BJ (cell line): ENCODE results near the gene URB2. TPM values are rescaled to one million over a fixed set of nuclear protein-coding genes. Genes with fewer than 3 reads are reported as not detected.
A peak's percentile ranks its signal among the peaks of the same experiment; 100 is the strongest.
"Not testable (repeated sequence)": the region's sequence is repeated elsewhere in the genome, so short reads cannot be mapped to it uniquely, and the experiment has no call there.

Experiments used
- CTCF ChIA-PET: fragments of 350-600 bp; formaldehyde crosslinking; extraction: SDS; loops from one replicate; lab custom pipeline; 2021; ENCODE audit warnings: antibody characterized with exemption, inconsistent platforms; lab: Yijun Ruan, JAX
- POLR2A ChIA-PET: fragments of 300-600 bp; sonication (Branson Sonifier 250); formaldehyde crosslinking; extraction: SDS; loops from one replicate; lab custom pipeline; 2021; ENCODE audit warnings: antibody characterized with exemption; lab: Charles Lee
- DNase-seq: peaks from one replicate; pipeline ENCODE4 v3.0.0-alpha.2; 2011; ENCODE audit warnings: low read depth
- H3K27me3 ChIP-seq: 2 replicates; pipeline ENCODE4 v1.6.0; 2011; ENCODE audit warnings: low read length; ENCODE audit not compliant: control insufficient read depth, insufficient read depth
- H3K36me3 ChIP-seq: 2 replicates; pipeline ENCODE4 v1.5.1; 2011; ENCODE audit warnings: low read length; ENCODE audit not compliant: control insufficient read depth, insufficient read depth
- H3K4me3 ChIP-seq: 2 replicates; pipeline ENCODE4 v1.5.1; 2011; ENCODE audit warnings: low read depth, mild to moderate bottlenecking, control low read depth, low read length
- polyA plus RNA-seq: library from polyadenylated mRNA; depleted of rRNA; stranded (reverse); fragments of >200 nt; gene quantifications from 2 replicates; pipeline ENCODE4 v1.2.3, GENCODE V29; 2011
- TF ChIP-seq, protein P1 (sequence below): IDR thresholded peaks from 2 replicates; pipeline ENCODE4 v1.5.1; 2011; ENCODE audit warnings: low read depth, mild to moderate bottlenecking, control low read depth, inconsistent platforms, low read length, moderate library complexity; ENCODE audit not compliant: insufficient read depth

Gene URB2
- polyA plus RNA-seq, 1 experiment, result 5.2 TPM

- Histone ChIP-seq H3K36me3 (no peaks in the 10 kb centered on the region), H3K4me3 (no peak overlapping the region), H3K27me3 (no peaks in the 10 kb centered on the region)
- ChIA-PET POLR2A (interaction anchor here (0.5 kb wide), 2 partner anchors 70 to 1096 kb away, joined by 3 read pairs; no protein-coding TSS in a partner anchor), CTCF (interaction anchor here (2.0 kb wide), 1 partner anchor 617 kb away, joined by 4 read pairs; no protein-coding TSS in a partner anchor)
- TF ChIP-seq, protein P1, sequence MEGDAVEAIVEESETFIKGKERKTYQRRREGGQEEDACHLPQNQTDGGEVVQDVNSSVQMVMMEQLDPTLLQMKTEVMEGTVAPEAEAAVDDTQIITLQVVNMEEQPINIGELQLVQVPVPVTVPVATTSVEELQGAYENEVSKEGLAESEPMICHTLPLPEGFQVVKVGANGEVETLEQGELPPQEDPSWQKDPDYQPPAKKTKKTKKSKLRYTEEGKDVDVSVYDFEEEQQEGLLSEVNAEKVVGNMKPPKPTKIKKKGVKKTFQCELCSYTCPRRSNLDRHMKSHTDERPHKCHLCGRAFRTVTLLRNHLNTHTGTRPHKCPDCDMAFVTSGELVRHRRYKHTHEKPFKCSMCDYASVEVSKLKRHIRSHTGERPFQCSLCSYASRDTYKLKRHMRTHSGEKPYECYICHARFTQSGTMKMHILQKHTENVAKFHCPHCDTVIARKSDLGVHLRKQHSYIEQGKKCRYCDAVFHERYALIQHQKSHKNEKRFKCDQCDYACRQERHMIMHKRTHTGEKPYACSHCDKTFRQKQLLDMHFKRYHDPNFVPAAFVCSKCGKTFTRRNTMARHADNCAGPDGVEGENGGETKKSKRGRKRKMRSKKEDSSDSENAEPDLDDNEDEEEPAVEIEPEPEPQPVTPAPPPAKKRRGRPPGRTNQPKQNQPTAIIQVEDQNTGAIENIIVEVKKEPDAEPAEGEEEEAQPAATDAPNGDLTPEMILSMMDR, result no peak
- DNase-seq, result peak; percentile 27
Observed at GRCh38 chr1:229694053-229694693, 68.1 kb downstream of the URB2 start.

GRCh38 chr1:229696385-229696784 lies 70.3 kb downstream of the URB2 start:
- POLR2A ChIA-PET, result no interaction called here
- TF ChIP-seq, protein P1, result no peak
- no peaks in the 10 kb centered on the region for H3K36me3 ChIP-seq
- H3K4me3 ChIP-seq, result no peak overlapping the region
- CTCF ChIA-PET, result interaction anchor here (0.5 kb wide), 1 partner anchor 99 kb away, joined by 3 read pairs; no protein-coding TSS in a partner anchor
- no peak for DNase-seq
- H3K27me3 ChIP-seq, result no peaks in the 10 kb centered on the region

GRCh38 chr1:229699613-229700267 lies 73.7 kb downstream of the URB2 start:
- TF ChIP-seq, protein P1, result no peak
- Histone ChIP-seq H3K27me3 (no peaks in the 10 kb centered on the region), H3K36me3 (no peaks in the 10 kb centered on the region), H3K4me3 (no peak overlapping the region)
- ChIA-PET POLR2A (no interaction called here), CTCF (interaction anchor here (1.3 kb wide), 1 partner anchor 15 kb away, joined by 4 read pairs; no protein-coding TSS in a partner anchor)
- DNase-seq, result no peak

GRCh38 chr1:229704157-229704556 lies 78.1 kb downstream of the URB2 start:
- CTCF ChIA-PET, result interaction anchor here (0.6 kb wide), 1 partner anchor 562 kb away, joined by 4 read pairs; no protein-coding TSS in a partner anchor
- no peaks in the 10 kb centered on the region for H3K36me3 ChIP-seq
- POLR2A ChIA-PET, result no interaction called here

GRCh38 chr1:229705152-229705551 lies 79.1 kb downstream of the URB2 start:
- H3K27me3 ChIP-seq, H3K36me3 ChIP-seq, DNase-seq, H3K4me3 ChIP-seq, POLR2A ChIA-PET: not testable (repeated sequence)
- CTCF ChIA-PET, result interaction anchor here (0.7 to 1.1 kb wide), 2 partner anchors 605 to 1054 kb away, joined by 3 read pairs; no protein-coding TSS in a partner anchor

More at GRCh38 chr1:229704157-229704556, 78.1 kb downstream of the URB2 start:
- Histone ChIP-seq H3K4me3 (no peak overlapping the region), H3K27me3 (no peaks in the 10 kb centered on the region)
- TF ChIP-seq, protein P1, result no peak
- no peak for DNase-seq

GRCh38 chr1:229707127-229707526 lies 81.1 kb downstream of the URB2 start:
- POLR2A ChIA-PET, CTCF ChIA-PET: not testable (repeated sequence)

More at GRCh38 chr1:229707127-229707526, 81.1 kb downstream of the URB2 start:
- DNase-seq, H3K4me3 ChIP-seq, H3K27me3 ChIP-seq, H3K36me3 ChIP-seq: not testable (repeated sequence)
